ENCODE results near the gene IGIP.

IGIP gene

DNA sequence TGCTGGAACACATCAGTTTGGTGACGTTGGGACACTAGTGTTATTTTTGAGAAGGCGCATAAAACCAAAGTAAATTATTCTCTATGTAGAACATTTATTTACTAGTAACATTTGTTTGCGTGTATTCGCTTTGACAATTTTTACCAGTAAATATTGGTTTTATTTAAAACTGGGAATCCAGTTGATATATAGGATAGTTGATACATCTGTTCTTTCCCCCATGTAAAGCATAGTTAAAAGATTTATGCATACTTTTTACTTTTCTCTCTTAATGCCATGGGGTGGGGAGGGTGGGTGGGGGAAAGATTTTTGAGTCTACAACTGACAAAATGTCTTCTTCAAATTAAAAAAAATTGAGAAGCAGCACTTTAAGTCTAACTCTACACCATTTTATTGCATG lies at the start of gene IGIP:
Gene IGIP (plus strand): TSS at position 301 of the 400 bp plus-strand sequence. CDS start 2,540 bp downstream, outside the sequence.
- DNase-seq: no peak

DNA sequence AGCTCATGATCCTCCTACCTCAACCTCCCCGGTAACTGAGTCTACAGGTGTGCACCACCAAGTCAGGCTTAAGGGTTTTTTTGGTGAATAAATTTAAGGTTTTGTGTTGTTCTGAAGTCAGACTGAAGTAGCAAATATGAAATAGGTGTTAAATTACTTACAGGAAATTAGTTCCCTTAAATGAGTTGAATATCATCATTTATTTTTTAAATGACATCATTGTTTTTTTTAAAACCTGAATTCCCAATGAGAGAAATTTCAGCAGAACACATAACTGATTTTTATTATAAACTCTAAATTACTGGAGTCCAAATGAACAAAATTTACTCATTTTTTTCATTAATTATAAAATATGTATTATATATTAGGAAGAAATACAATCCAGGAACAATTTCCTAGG lies 49.6 kb upstream of the IGIP start:
- DNase-seq: no peak

- no peak for DNase-seq
Observed at GRCh38 chr5:140076788-140077187, 48.9 kb upstream of the IGIP start.

GRCh38 chr5:140083120-140083519 lies 42.6 kb upstream of the IGIP start:
- DNase-seq: no peak

DNA sequence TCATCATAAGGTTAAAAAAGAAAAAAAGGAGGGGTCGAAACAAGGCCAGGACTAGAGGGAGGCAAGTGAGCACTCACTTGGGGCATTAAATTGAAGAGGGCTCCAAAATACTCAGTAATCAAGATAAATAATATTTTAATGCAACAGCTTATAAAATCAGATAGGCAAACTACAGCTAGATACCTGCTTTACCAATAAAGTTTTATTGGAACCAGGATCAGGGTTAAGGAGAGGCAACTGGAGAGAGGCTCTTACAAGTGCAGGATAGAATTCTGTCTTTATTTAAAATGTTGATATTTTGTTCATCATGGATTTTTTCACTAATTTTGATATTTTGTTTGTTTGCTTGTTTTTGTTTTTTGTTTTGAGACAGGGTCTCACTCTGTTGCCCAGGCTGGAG lies 42.1 kb upstream of the IGIP start:
- no peak for DNase-seq

DNA sequence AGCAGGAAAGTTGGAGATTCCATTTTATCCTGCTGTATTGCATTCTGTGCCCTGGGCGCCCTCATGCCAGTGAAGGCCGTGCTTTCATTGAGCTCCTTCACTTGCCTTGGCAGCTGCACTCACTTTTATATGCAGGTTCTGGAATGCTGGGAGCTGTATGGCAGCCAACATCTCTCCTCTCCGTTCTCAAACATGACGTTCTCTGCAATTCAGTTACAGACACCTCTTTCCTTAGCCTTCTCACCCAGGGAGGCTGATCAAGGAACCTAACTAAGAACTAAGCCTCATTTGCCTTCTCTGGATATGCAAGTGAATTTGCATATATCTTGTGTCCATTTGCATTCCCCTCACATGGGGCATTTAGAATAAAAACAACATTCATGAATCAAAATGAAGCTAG lies 41.2 kb upstream of the IGIP start:
- no peak for DNase-seq

DNA sequence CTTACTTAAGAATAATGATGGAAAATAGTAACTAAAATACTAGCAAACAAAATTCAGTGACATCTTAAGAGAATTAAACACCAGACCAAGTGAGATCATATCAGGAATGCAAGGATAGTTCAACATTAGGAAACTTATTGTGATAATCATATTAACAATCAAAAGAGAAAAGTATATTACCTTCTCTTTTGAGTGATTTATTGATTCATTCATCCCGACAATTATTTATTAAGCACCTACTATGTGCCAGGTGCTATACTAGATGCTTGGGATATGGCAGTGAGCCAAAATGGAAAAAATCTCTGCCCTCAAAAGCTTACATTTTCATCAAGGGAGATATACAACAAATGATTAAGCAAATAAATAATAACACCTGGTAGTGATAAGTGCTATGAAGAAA lies 35.5 kb upstream of the IGIP start:
- no peak for DNase-seq

DNA sequence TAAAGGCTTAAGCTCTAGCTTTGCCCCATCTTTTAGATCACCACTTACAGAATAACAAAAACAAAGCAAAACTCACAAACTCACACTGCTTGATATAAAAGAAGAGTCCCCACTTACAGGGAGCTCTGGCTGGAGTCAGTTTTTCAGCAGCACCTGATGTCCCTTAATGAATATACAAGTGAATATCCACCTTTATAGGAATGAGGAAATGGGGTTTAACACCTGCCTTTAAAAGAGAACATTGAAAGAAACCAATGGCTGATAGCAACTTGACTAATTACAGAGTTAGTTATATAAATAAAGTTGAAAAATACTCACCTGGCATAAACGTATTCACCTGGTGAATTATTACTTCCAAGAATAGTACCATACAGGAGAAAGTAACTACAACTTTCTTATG lies 32.6 kb upstream of the IGIP start:
- DNase-seq: no peak

- DNase-seq: no peak
Observed at GRCh38 chr5:140093866-140094265, 31.9 kb upstream of the IGIP start.

GRCh38 chr5:140094889-140095288 lies 30.8 kb upstream of the IGIP start:
- no peak for DNase-seq

GRCh38 chr5:140101179-140101578 lies 24.6 kb upstream of the IGIP start:
- no peak for DNase-seq

DNA sequence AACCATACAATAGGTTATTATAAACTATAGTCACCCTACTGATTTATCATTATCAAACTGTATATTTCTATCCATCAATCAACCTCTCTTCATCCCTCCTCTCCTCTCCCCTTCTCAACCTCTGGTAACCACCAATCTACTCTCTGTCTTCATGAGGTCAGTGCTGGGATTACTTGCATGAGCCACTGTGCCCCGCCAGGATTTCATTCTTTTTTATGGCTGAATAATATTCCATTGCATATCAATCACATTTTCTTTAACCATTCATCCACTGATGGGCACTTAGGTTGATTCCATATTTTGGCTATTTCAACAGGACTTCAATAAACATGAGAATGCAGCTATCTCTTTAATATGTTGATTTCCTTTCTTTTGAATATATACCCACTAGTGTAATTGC lies 22.6 kb upstream of the IGIP start:
- DNase-seq: no peak

DNA sequence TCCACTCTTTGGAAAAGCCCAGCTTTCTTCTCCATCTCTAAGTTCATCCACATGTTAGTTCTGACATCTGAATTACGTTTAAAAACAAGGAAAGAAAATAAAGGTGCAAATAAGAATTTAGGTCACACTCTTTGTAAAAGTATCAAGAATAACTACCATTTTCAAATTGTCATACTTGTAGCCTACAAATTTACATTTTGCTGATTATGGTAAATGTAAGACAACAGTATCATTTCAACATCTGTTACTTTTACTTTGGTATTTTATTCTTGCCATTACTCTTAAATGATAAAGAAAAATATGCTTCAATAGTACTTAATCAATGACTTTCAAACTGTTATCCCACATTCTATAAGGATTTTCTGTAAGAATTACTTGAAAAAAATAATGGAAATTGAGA lies 21.6 kb upstream of the IGIP start:
- no peak for DNase-seq

DNA sequence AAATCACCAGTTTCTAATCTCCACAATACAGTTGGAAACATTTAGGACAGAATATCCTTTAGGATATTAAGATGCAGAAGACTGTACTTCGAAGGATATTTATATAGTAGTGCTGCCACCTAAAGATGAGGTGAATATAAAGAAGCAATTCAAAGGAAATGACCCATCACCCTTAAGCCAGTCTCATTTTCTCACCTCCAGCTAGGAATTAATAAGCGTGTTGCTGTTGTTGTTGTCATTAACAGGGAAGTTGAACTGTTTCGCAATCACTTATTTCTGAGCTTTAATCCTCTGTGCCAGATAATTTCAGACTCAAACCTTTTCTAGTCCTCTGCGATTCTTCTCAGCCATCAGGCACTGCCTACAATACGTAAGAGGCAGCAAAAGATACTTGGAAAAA lies 19.6 kb upstream of the IGIP start:
- no peak for DNase-seq

- no peak for DNase-seq
Observed at GRCh38 chr5:140106805-140107311, 18.9 kb upstream of the IGIP start.

- peak; percentile 71 for DNase-seq
Observed at GRCh38 chr5:140107312-140108092, 18.2 kb upstream of the IGIP start.

- peak; percentile 24 for DNase-seq
Observed at GRCh38 chr5:140108093-140109017, 17.4 kb upstream of the IGIP start.

GRCh38 chr5:140109018-140109758 lies 16.5 kb upstream of the IGIP start:
- DNase-seq: no peak

- DNase-seq: no peak
Observed at GRCh38 chr5:140109759-140110645, 15.7 kb upstream of the IGIP start.

- DNase-seq: no peak
Observed at GRCh38 chr5:140110646-140110957, 15.1 kb upstream of the IGIP start.

- DNase-seq: no peak
Observed at GRCh38 chr5:140111011-140111858, 14.5 kb upstream of the IGIP start.
